Endodermal cell (in vitro differentiated cells): ENCODE results near the gene ASAH2. TPM values are rescaled to one million over a fixed set of nuclear protein-coding genes. Genes with fewer than 3 reads are reported as not detected.

Experiments
- DNase-seq: peaks from one replicate; pipeline ENCODE4 v3.0.0-alpha.2; 2017
- H3K27ac ChIP-seq: 2 replicates; pipeline ENCODE4 v1.5.1; 2013; ENCODE audit warnings: mild to moderate bottlenecking, low read depth, low read length, moderate library complexity
- H3K27me3 ChIP-seq: 2 replicates; pipeline ENCODE4 v1.6.1; 2013; ENCODE audit warnings: mild to moderate bottlenecking, low read length, moderate library complexity; ENCODE audit not compliant: insufficient read depth, control insufficient read depth, poor library complexity, severe bottlenecking
- H3K36me3 ChIP-seq: 2 replicates; pipeline ENCODE4 v1.7.0; 2013; ENCODE audit warnings: mild to moderate bottlenecking, low read length, moderate library complexity; ENCODE audit not compliant: control insufficient read depth, insufficient read depth
- H3K4me1 ChIP-seq: one replicate; pipeline ENCODE4 v1.7.0; 2013; ENCODE audit warnings: low read length; ENCODE audit not compliant: control insufficient read depth, insufficient read depth
- H3K4me3 ChIP-seq: 2 replicates; pipeline ENCODE4 v1.5.1; 2013; ENCODE audit warnings: mild to moderate bottlenecking, low read length, moderate library complexity
- H3K9ac ChIP-seq: 2 replicates; pipeline ENCODE4 v1.6.1; 2013; ENCODE audit warnings: mild to moderate bottlenecking, low read length, moderate library complexity; ENCODE audit not compliant: poor library complexity, severe bottlenecking; ENCODE audit errors: extremely low read depth
- H3K9me3 ChIP-seq: 2 replicates; pipeline ENCODE4 v1.6.1; 2013; ENCODE audit warnings: mild to moderate bottlenecking, low read length, moderate library complexity; ENCODE audit not compliant: control insufficient read depth
- H3K27ac Mint-ChIP-seq: 2 replicates; pipeline ENCODE4 v1.8.0; 2020; ENCODE audit warnings: mixed read lengths
- H3K27me3 Mint-ChIP-seq: 2 replicates; pipeline ENCODE4 v1.8.0; 2021; ENCODE audit warnings: mild to moderate bottlenecking, mixed read lengths; ENCODE audit not compliant: insufficient read depth
- H3K36me3 Mint-ChIP-seq: 2 replicates; pipeline ENCODE4 v1.8.0; 2020; ENCODE audit warnings: low read depth, mixed read lengths
- H3K4me1 Mint-ChIP-seq: 2 replicates; pipeline ENCODE4 v1.8.0; 2020; ENCODE audit warnings: mixed read lengths
- H3K4me3 Mint-ChIP-seq: 2 replicates; pipeline ENCODE4 v1.8.0; 2020; ENCODE audit warnings: mild to moderate bottlenecking, moderate library complexity, mixed read lengths
- H3K9me3 Mint-ChIP-seq: 2 replicates; pipeline ENCODE4 v1.8.0; 2020; ENCODE audit warnings: mild to moderate bottlenecking, mixed read lengths
- WGBS, 2 experiments: methylation state at CpG; one replicate each; pipeline versions ENCODE4 v1.1.5 to v1.1.7; 2013; ENCODE audit warnings: missing lambda C conversion rate in 2 of 2, mixed read lengths in 1 of 2; ENCODE audit not compliant: insufficient coverage in 1 of 2, insufficient read length in 1 of 2; 5-methylcytosine and 5-hydroxymethylcytosine counted together
- total RNA-seq, 2 donors: library from RNA; stranded (reverse); fragmentation: NEBNext Ultra II Directional in 1 of 2; extraction: Animal tissue kit (Norgen Biotek cat#: 25700) in 1 of 2; gene quantifications; 2 replicates in 1 of 2; 3 replicates in 1 of 2; pipeline ENCODE4 v1.2.1, GENCODE V29; 2021
- TF ChIP-seq, protein P1 (sequence below): fragments of 200-600 bp; sonication (generic); conservative IDR thresholded peaks from 2 replicates; pipeline ENCODE4 v1.5.0; 2021; ENCODE audit warnings: antibody characterized with exemption, mild to moderate bottlenecking

Gene ASAH2
- total RNA-seq, 2 donors from 2014 or later: 5.2 to 6.7 TPM

DNA sequence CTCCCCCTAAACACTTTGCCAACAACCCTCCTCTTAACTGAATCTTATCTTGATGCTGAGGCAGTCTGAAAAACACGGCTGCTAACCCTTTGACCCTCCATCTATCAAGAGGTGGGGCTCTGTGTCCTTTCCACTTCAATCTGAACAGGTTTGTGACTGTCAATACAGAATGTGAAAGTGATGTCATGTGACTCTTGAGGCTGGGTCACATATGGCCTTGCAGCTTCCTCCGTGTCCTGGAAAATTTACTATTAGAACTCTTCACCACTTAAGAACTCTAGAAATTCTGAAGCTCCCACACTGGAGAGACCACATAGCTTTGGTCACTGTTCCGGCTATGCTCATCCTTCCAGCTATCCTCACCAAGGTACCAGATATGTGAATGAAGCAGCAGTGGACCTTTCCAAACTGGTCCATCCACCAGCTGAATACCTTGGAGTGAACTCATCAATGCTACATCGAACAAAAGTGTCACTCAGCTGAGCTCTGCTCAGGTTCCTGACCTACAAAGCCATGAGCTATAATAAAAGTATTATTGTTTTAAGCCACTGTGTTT, 30.7 kb upstream of the ASAH2 start:
- no peak for DNase-seq
- Histone ChIP-seq H3K4me1 (no peaks in the 10 kb centered on the region), H3K9me3 (no peaks in the 10 kb centered on the region), H3K9ac (no peak overlapping the region), H3K27me3 (peaks cover 6% of the 10 kb centered on the region), H3K27ac (no peak overlapping the region), H3K4me3 (no peak overlapping the region), H3K36me3 (no peaks in the 10 kb centered on the region)
- 93 to 94% methylated on average over 3 to 4 of the region's 4 CpGs for WGBS, 2 experiments
- H3K4me3 Mint-ChIP-seq: no peak overlapping the region
- TF ChIP-seq, protein P1, sequence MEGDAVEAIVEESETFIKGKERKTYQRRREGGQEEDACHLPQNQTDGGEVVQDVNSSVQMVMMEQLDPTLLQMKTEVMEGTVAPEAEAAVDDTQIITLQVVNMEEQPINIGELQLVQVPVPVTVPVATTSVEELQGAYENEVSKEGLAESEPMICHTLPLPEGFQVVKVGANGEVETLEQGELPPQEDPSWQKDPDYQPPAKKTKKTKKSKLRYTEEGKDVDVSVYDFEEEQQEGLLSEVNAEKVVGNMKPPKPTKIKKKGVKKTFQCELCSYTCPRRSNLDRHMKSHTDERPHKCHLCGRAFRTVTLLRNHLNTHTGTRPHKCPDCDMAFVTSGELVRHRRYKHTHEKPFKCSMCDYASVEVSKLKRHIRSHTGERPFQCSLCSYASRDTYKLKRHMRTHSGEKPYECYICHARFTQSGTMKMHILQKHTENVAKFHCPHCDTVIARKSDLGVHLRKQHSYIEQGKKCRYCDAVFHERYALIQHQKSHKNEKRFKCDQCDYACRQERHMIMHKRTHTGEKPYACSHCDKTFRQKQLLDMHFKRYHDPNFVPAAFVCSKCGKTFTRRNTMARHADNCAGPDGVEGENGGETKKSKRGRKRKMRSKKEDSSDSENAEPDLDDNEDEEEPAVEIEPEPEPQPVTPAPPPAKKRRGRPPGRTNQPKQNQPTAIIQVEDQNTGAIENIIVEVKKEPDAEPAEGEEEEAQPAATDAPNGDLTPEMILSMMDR: no peak
- H3K4me1 Mint-ChIP-seq: peaks cover 7% of the 10 kb centered on the region
- H3K36me3 Mint-ChIP-seq: no peaks in the 10 kb centered on the region
- no peaks in the 10 kb centered on the region for H3K9me3 Mint-ChIP-seq
- peaks cover 7% of the 10 kb centered on the region for H3K27me3 Mint-ChIP-seq
- no peak overlapping the region for H3K27ac Mint-ChIP-seq

DNA sequence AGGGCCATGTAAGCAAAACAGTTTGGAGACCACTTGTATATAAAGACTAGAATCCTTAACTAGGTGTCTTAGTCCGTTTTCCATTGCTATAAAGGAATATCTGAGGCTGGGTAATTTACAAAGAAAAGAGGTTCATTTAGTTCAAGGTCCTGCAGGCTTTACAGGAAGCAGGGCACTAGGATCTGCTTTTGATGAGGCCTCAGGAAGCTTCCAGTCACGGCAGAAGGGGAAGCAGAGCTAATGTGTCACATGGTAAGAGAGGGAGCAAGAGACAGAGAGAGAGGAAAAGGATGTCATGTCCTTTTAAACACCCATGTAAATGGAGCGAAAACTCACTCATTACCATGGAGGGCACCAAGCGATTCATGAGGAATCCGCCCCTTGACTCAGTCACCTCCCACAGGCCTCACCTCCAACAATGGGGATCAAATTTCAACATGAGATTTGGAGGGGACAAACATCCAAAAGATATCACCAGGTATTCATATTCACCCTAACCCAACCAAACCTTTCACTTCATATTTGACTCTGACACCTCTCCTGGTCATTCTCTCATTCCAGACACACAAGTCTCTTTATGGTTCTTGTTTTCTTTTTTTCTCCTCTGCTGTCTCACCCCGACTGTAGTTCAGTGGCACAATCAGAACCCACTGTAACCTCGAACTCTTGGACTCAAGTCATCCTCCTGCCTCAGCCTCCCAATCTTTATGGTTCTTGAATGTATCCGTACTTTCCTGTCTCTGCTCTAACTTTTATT, 30.1 kb upstream of the ASAH2 start:
- H3K27ac ChIP-seq: no peak overlapping the region
- peaks cover 11% of the 10 kb centered on the region for H3K27me3 Mint-ChIP-seq

DNA sequence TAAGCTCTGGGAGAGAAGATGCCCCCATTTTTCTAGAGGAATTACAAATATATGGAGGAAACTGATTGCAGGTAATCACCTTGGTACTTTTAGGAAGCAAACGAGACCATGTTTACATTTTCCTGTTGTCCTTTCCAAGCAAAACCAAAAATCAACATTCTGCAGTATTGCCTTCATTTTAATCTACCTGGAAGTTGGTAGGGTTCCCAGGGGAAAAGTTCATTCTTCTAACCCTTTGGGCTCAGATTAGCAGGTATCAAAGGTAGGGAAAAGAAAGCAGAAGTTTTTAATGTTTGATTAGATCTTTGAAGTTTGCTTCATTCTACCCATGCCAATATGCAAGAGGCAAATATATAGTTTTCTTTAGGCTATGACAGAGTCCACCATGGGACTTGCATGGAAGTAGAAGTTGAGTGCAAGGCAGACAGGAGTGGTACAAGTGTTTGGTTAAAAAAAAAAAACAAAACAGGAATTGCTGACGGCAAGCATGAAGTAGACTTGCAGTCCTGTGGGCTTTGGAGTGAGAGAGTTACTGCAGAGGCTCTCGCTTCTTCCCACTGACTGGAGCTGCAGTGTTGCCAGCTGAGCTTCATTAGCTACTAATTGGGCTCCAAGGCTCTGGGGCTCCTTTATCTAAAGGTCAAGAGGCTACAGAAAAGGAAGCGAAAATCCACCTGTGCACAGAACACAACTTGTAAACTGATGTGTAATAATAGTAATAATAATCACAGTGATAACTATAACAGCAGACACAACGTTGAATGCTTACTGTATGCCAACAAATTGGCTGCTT, 28.9 kb upstream of the ASAH2 start:
- Mint-ChIP-seq H3K27me3 (peaks cover 11% of the 10 kb centered on the region), H3K27ac (no peak overlapping the region), H3K4me3 (no peak overlapping the region), H3K36me3 (no peaks in the 10 kb centered on the region), H3K4me1 (peaks cover 7% of the 10 kb centered on the region), H3K9me3 (no peaks in the 10 kb centered on the region)
- no peak overlapping the region for H3K4me3 ChIP-seq
- H3K9me3 ChIP-seq: no peaks in the 10 kb centered on the region
- no peak for DNase-seq
- TF ChIP-seq, protein P1: no peak
- H3K27me3 ChIP-seq: peaks cover 16% of the 10 kb centered on the region
- 85 to 87% methylated on average over 3 to 5 of the region's 5 CpGs for WGBS, 2 experiments
- no peak overlapping the region for H3K9ac ChIP-seq
- no peaks in the 10 kb centered on the region for H3K4me1 ChIP-seq
- H3K27ac ChIP-seq: no peak overlapping the region
- H3K36me3 ChIP-seq: no peaks in the 10 kb centered on the region

More for the DNA sequence above, 30.1 kb upstream of the ASAH2 start:
- Histone ChIP-seq H3K36me3 (no peaks in the 10 kb centered on the region), H3K9ac (no peak overlapping the region), H3K9me3 (no peaks in the 10 kb centered on the region), H3K4me1 (no peaks in the 10 kb centered on the region), H3K27me3 (peaks cover 10% of the 10 kb centered on the region), H3K4me3 (no peak overlapping the region)
- peaks cover 7% of the 10 kb centered on the region for H3K4me1 Mint-ChIP-seq
- no peaks in the 10 kb centered on the region for H3K36me3 Mint-ChIP-seq
- no peak for DNase-seq
- no peak overlapping the region for H3K27ac Mint-ChIP-seq
- TF ChIP-seq, protein P1: no peak
- H3K4me3 Mint-ChIP-seq: no peak overlapping the region
- WGBS, 2 experiments: 90 to 91% methylated on average over 4 to 8 of the region's 8 CpGs
- no peaks in the 10 kb centered on the region for H3K9me3 Mint-ChIP-seq
